ENCODE results near the gene GAB2. TPM values are rescaled to one million over a fixed set of nuclear protein-coding genes. Genes with fewer than 3 reads are reported as not detected.

GAB2 gene
- total and polyA plus RNA-seq, 2 experiments from 2014 or later, result 4.9 to 10.2 TPM

DNA sequence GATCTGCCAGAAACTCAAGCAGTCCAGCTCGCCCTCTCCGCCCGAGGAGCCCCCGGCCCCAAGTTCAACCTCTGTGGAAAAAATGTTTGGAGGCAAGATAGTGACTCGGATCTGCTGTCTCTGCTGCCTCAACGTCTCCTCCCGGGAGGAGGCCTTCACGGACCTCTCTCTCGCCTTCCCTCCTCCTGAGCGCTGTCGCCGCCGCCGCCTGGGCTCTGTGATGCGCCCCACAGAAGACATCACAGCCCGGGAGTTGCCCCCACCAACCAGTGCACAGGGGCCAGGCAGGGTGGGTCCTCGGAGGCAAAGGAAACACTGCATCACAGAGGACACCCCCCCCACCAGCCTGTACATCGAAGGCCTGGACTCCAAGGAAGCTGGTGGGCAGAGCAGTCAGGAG lies 208.1 kb downstream of the GAB2 start:
- Histone ChIP-seq H3K79me2 (no peaks in the 10 kb centered on the region), H3K4me1 (ENCODE audit: insufficient read depth) (no peaks in the 10 kb centered on the region), H3K4me3 (no peak overlapping the region), H3K27ac (no peak overlapping the region), H2AFZ (no peak overlapping the region), H3K27me3 (no peaks in the 10 kb centered on the region), H3K9me3 (ENCODE audit: low read depth) (no peaks in the 10 kb centered on the region), H3K36me3 (replicated peaks; ENCODE audit: insufficient read depth, low read depth) (no peaks in the 10 kb centered on the region), H4K20me1 (ENCODE audit: insufficient read depth, poor library complexity, severe bottlenecking) (no peaks in the 10 kb centered on the region), H3K9me2 (replicated peaks; ENCODE audit: insufficient read depth) (no peaks in the 10 kb centered on the region), H3K4me2 (no peak overlapping the region)
- DNase-seq (ENCODE audit: low spot score), result no peak
- no peak for TF ChIP-seq EZH2phosphoT487 (IDR thresholded peaks at IDR 0.05; ENCODE audit: low read depth, severe bottlenecking, unreplicated experiment)
- TF ChIP-seq EZH2 (IDR thresholded peaks at IDR 0.05; ENCODE audit: borderline replicate concordance), result no peak
- TF ChIP-seq, protein P1, sequence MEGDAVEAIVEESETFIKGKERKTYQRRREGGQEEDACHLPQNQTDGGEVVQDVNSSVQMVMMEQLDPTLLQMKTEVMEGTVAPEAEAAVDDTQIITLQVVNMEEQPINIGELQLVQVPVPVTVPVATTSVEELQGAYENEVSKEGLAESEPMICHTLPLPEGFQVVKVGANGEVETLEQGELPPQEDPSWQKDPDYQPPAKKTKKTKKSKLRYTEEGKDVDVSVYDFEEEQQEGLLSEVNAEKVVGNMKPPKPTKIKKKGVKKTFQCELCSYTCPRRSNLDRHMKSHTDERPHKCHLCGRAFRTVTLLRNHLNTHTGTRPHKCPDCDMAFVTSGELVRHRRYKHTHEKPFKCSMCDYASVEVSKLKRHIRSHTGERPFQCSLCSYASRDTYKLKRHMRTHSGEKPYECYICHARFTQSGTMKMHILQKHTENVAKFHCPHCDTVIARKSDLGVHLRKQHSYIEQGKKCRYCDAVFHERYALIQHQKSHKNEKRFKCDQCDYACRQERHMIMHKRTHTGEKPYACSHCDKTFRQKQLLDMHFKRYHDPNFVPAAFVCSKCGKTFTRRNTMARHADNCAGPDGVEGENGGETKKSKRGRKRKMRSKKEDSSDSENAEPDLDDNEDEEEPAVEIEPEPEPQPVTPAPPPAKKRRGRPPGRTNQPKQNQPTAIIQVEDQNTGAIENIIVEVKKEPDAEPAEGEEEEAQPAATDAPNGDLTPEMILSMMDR (IDR thresholded peaks at IDR 0.05; ENCODE audit: poor library complexity), result no peak
- 94% methylated on average over 18 of the region's 18 CpGs for whole genome bisulfite sequencing (ENCODE audit: low lambda C conversion rate, missing lambda C conversion rate)

DNA sequence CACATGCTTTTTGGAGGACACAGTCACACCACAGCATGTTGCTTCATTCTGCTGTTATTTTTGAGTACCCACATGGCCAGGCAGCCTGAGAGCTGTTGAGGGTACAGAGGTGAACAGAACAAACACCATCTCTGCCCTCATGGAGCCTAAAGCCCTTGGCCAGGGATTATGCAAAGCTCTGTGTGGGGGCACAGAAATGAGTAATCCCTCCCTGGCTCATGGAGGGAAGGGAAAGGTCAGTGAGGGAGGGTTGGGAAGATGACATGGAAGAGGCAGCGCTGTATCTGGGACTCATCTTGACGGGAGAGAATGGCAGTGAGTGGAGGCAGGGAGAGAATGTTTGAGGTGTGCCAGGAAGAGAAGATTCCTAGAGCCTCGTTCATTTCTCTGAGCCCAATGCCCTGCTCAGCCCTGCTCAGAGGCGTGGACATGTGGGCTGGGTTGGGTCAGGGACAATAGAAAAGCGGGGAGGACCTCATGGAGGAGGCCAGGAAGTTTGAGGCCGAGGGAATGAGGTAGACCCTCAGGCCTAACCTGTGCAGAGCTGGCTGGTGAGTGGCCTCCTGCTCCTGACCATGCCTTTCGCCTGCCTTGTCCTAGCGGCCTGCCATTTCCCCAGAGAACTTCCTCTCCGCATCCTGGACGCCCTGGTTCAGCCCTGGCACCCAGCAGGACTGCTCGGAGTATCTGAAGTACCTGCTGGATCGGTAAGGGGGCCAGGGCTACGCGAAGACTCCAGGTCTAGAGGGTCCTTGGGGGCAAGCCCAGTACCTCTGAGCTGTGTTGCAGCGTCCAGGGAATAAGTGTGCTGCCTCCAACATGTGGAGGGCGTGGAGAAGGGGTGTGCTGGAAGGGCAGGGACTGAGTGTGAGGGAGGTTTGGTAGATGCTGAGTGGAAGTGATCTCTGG lies 209.1 kb downstream of the GAB2 start:
- H3K27ac ChIP-seq, result no peak overlapping the region
- 92% methylated on average over 16 of the region's 16 CpGs for WGBS (ENCODE audit: low lambda C conversion rate, missing lambda C conversion rate)
- H3K79me2 ChIP-seq, result no peaks in the 10 kb centered on the region
- TF ChIP-seq, protein P1 (IDR thresholded peaks at IDR 0.05; ENCODE audit: poor library complexity), result no peak
- TF ChIP-seq EZH2 (IDR thresholded peaks at IDR 0.05; ENCODE audit: borderline replicate concordance) (no peak), EZH2phosphoT487 (IDR thresholded peaks at IDR 0.05; ENCODE audit: low read depth, severe bottlenecking, unreplicated experiment) (no peak)
- H4K20me1 ChIP-seq (ENCODE audit: insufficient read depth, poor library complexity, severe bottlenecking), result no peaks in the 10 kb centered on the region
- no peaks in the 10 kb centered on the region for H3K36me3 ChIP-seq (replicated peaks; ENCODE audit: insufficient read depth, low read depth)
- no peak overlapping the region for H2AFZ ChIP-seq
- H3K4me1 ChIP-seq (ENCODE audit: insufficient read depth), result no peaks in the 10 kb centered on the region
- H3K4me2 ChIP-seq, result no peak overlapping the region
- no peaks in the 10 kb centered on the region for H3K9me3 ChIP-seq (ENCODE audit: low read depth)
- no peaks in the 10 kb centered on the region for H3K9me2 ChIP-seq (replicated peaks; ENCODE audit: insufficient read depth)
- no peak for DNase-seq (ENCODE audit: low spot score)
- no peak overlapping the region for H3K4me3 ChIP-seq
- H3K27me3 ChIP-seq, result no peaks in the 10 kb centered on the region

DNA sequence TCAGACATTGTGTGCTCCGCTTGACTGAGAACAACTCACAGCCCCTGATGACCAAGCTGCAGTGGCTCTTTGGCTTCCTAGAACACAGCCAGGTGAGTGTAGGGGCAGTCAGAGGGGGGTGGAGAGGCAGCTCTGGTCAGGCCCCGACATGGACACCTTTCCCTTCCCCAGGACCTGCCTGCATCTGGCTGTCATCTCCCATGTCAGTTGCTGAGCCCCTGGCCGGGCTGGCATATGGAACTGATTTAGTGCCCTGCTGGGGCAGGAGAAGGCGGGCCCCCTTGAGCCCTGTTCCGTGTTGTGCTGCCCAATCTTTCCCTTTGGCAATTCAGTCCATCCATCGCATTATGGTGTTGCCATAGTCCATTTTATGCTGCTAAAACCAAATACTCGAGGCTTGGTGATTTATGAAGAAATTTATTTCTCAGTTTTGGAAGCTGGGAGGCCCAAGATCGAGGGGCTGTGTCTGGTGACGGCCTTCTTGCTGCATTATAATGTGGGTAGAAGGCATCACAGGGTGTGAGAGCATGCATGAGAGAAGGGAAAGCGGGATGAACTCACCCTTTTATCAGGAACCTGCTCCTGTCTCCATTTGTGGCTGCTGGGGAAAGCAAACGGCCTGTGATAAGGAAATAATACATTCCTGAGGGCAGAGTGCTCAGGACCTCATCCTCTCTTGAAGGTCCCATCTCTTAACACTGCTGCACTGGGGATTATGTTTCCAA lies 209.9 kb downstream of the GAB2 start:
- WGBS (ENCODE audit: low lambda C conversion rate, missing lambda C conversion rate), result 70% methylated on average over 11 of the region's 11 CpGs
- Histone ChIP-seq H4K20me1 (ENCODE audit: insufficient read depth, poor library complexity, severe bottlenecking) (no peaks in the 10 kb centered on the region), H3K27ac (no peak overlapping the region), H3K27me3 (no peaks in the 10 kb centered on the region), H3K36me3 (replicated peaks; ENCODE audit: insufficient read depth, low read depth) (no peaks in the 10 kb centered on the region), H3K9me2 (replicated peaks; ENCODE audit: insufficient read depth) (no peaks in the 10 kb centered on the region), H3K4me3 (no peak overlapping the region), H3K4me1 (ENCODE audit: insufficient read depth) (no peaks in the 10 kb centered on the region), H2AFZ (no peak overlapping the region), H3K4me2 (no peak overlapping the region), H3K79me2 (no peaks in the 10 kb centered on the region), H3K9me3 (ENCODE audit: low read depth) (no peaks in the 10 kb centered on the region)
- TF ChIP-seq, protein P1 (IDR thresholded peaks at IDR 0.05; ENCODE audit: poor library complexity), result no peak
- TF ChIP-seq EZH2phosphoT487 (IDR thresholded peaks at IDR 0.05; ENCODE audit: low read depth, severe bottlenecking, unreplicated experiment) (no peak), EZH2 (IDR thresholded peaks at IDR 0.05; ENCODE audit: borderline replicate concordance) (no peak)
- no peak for DNase-seq (ENCODE audit: low spot score)

All from hepatocyte (in vitro differentiated cells).